Measurements from ENCODE around the gene RXRA.

The RXRA gene

GRCh38 chr9:134382733-134383132 is 56.5 kb downstream of the RXRA start:
- no peaks in the 10 kb centered on the region for H3K79me2 ChIP-seq (ENCODE audit: insufficient read depth, low read length)
- DNase-seq, result no peak
- H3K4me3 ChIP-seq (ENCODE audit: low read depth in 1 of 2, low read length in 2 of 2), result no peak overlapping the region
- no peaks in the 10 kb centered on the region for H3K27me3 ChIP-seq (ENCODE audit: insufficient read depth, low read length, poor library complexity)
- no peaks in the 10 kb centered on the region for H3K4me1 ChIP-seq (ENCODE audit: insufficient read depth, low read length)
- H3K9ac ChIP-seq (ENCODE audit: low read depth, low read length), result no peak overlapping the region
- H3K27ac ChIP-seq (ENCODE audit: low read length), result no peak overlapping the region
- H3K4me2 ChIP-seq (ENCODE audit: insufficient read depth, low read length), result no peak overlapping the region
- H4K20me1 ChIP-seq (ENCODE audit: insufficient read depth, low read length), result peaks cover 62% of the 10 kb centered on the region
- ATAC-seq (ENCODE audit: insufficient read depth, low read depth), result no peak
- no peak overlapping the region for H2AFZ ChIP-seq (ENCODE audit: low read depth, low read length)
- no peaks in the 10 kb centered on the region for H3K9me3 ChIP-seq (ENCODE audit: insufficient read depth, low read length, severe bottlenecking)
- TF ChIP-seq CTCF (IDR thresholded peaks at IDR 0.05; ENCODE audit: borderline replicate concordance, extremely low read depth, low read length, poor library complexity, severe bottlenecking) (no peak), EZH2 (IDR thresholded peaks at IDR 0.05; ENCODE audit: borderline replicate concordance, low read depth, low read length, severe bottlenecking) (no peak)
- H3K36me3 ChIP-seq (ENCODE audit: insufficient read depth, low read length), result no peaks in the 10 kb centered on the region

- Histone ChIP-seq H4K20me1 (ENCODE audit: insufficient read depth, low read length) (peaks cover 60% of the 10 kb centered on the region), H3K4me3 (ENCODE audit: low read depth in 1 of 2, low read length in 2 of 2) (no peak overlapping the region), H3K9me3 (ENCODE audit: insufficient read depth, low read length, severe bottlenecking) (no peaks in the 10 kb centered on the region), H3K27ac (ENCODE audit: low read length) (no peak overlapping the region), H3K4me1 (ENCODE audit: insufficient read depth, low read length) (no peaks in the 10 kb centered on the region), H3K36me3 (ENCODE audit: insufficient read depth, low read length) (no peaks in the 10 kb centered on the region), H3K4me2 (ENCODE audit: insufficient read depth, low read length) (no peak overlapping the region), H2AFZ (ENCODE audit: low read depth, low read length) (no peak overlapping the region), H3K79me2 (ENCODE audit: insufficient read depth, low read length) (0 out of 2 replicates have a peak, but pooled peaks cover under 1% of the 10 kb centered on the region), H3K27me3 (ENCODE audit: insufficient read depth, low read length, poor library complexity) (no peaks in the 10 kb centered on the region), H3K9ac (ENCODE audit: low read depth, low read length) (no peak overlapping the region)
- TF ChIP-seq CTCF (IDR thresholded peaks at IDR 0.05; ENCODE audit: borderline replicate concordance, extremely low read depth, low read length, poor library complexity, severe bottlenecking) (no peak), EZH2 (IDR thresholded peaks at IDR 0.05; ENCODE audit: borderline replicate concordance, low read depth, low read length, severe bottlenecking) (no peak)
- DNase-seq (no peak), ATAC-seq (ENCODE audit: insufficient read depth, low read depth) (no peak)
Measured at GRCh38 chr9:134383148-134383547, 56.9 kb downstream of the RXRA start.

GRCh38 chr9:134384811-134385479 is 58.7 kb downstream of the RXRA start:
- Histone ChIP-seq H3K27ac (ENCODE audit: low read length) (no peak overlapping the region), H3K27me3 (ENCODE audit: insufficient read depth, low read length, poor library complexity) (no peaks in the 10 kb centered on the region), H3K9ac (ENCODE audit: low read depth, low read length) (no peak overlapping the region), H3K9me3 (ENCODE audit: insufficient read depth, low read length, severe bottlenecking) (no peaks in the 10 kb centered on the region), H3K36me3 (ENCODE audit: insufficient read depth, low read length) (no peaks in the 10 kb centered on the region), H3K4me3 (ENCODE audit: low read depth in 1 of 2, low read length in 2 of 2) (no peak overlapping the region), H3K79me2 (ENCODE audit: insufficient read depth, low read length) (0 out of 2 replicates have a peak, but pooled peaks cover 3% of the 10 kb centered on the region), H3K4me2 (ENCODE audit: insufficient read depth, low read length) (no peak overlapping the region), H4K20me1 (ENCODE audit: insufficient read depth, low read length) (peaks cover 54% of the 10 kb centered on the region), H2AFZ (ENCODE audit: low read depth, low read length) (no peak overlapping the region), H3K4me1 (ENCODE audit: insufficient read depth, low read length) (no peaks in the 10 kb centered on the region)
- no peak for DNase-seq
- ATAC-seq (ENCODE audit: insufficient read depth, low read depth), result no peak
- TF ChIP-seq EZH2 (IDR thresholded peaks at IDR 0.05; ENCODE audit: borderline replicate concordance, low read depth, low read length, severe bottlenecking), result no peak
- TF ChIP-seq CTCF (IDR thresholded peaks at IDR 0.05; ENCODE audit: borderline replicate concordance, extremely low read depth, low read length, poor library complexity, severe bottlenecking), result no peak
